HepG2 (cell line): ENCODE measurements around the gene GINS2. TPM values are rescaled to one million over a fixed set of nuclear protein-coding genes. Genes with fewer than 3 reads are reported as not detected.

Experiments
- ATAC-seq: fragments of 200-7000 bp; cut with Tn5 transposase; 3 replicates; pipeline ENCODE4 v1.9.1; 2020; ENCODE audit warnings: mild to moderate bottlenecking, moderate library complexity
- BruUV-seq: library from RNA; stranded (reverse); fragments of 400-500 nt; replicated peaks from 2 replicates; lab custom pipeline; 2021; lab: Mats Ljungman, UMichigan
- CTCF ChIA-PET: fragments of 300-600 bp; formaldehyde crosslinking; extraction: SDS; loops from one replicate; lab custom pipeline; 2021; ENCODE audit warnings: low total read pairs, inconsistent platforms, low intra/inter-chr PET ratio; lab: Yijun Ruan, JAX
- POLR2A ChIA-PET: fragments of 350-600 bp; sonication (Branson Sonifier 250); formaldehyde crosslinking; loops from one replicate; lab custom pipeline; 2020; ENCODE audit warnings: antibody characterized with exemption, inconsistent platforms; lab: Yijun Ruan, JAX
- DNase-seq: peaks from one replicate; pipeline ENCODE4 v3.0.0-alpha.2; 2015; ENCODE audit warnings: low spot score
- FAIRE-seq: peaks from 3 replicates; lab custom pipeline; 2011; peaks lifted over from hg19 to GRCh38; lab: Jason Lieb, UNC
- H2AFZ ChIP-seq: one replicate; pipeline ENCODE4 v1.6.1; 2011; ENCODE audit warnings: low read length, inconsistent platforms
- H3K27ac ChIP-seq: fragments of 300-600 bp; 3 replicates; pipeline ENCODE4 v1.8.0; 2011; ENCODE audit warnings: mixed run types, mild to moderate bottlenecking, mixed read lengths, low read length, inconsistent platforms; ENCODE audit not compliant: insufficient read depth; ENCODE audit errors: extremely low read length
- H3K27me3 ChIP-seq, 2 experiments: fragments of 200-600 bp in 1 of 2; 2 replicates in 1 of 2; 3 replicates in 1 of 2; pipeline versions ENCODE4 v1.6.0 to v1.8.0; 2011; ENCODE audit warnings: low read length in 2 of 2, mild to moderate bottlenecking in 2 of 2, moderate library complexity in 2 of 2, inconsistent platforms in 1 of 2; ENCODE audit not compliant: insufficient read depth in 2 of 2, control insufficient read depth in 1 of 2
- H3K36me3 ChIP-seq, 2 experiments: fragments of 200-600 bp in 1 of 2; replicated peaks in 1 of 2; 2 replicates in 1 of 2; 3 replicates in 1 of 2; pipeline versions ENCODE4 v1.5.1 to v1.8.0; 2011; ENCODE audit warnings: low read length in 2 of 2, inconsistent platforms in 1 of 2; ENCODE audit not compliant: insufficient read depth in 2 of 2, control insufficient read depth in 1 of 2
- H3K4me1 ChIP-seq: 2 replicates; pipeline ENCODE4 v1.5.1; 2012; ENCODE audit warnings: low read length, inconsistent platforms; ENCODE audit not compliant: insufficient read depth
- H3K4me2 ChIP-seq: 2 replicates; pipeline ENCODE4 v1.6.0; 2011; ENCODE audit warnings: low read depth, low read length, inconsistent platforms
- H3K4me3 ChIP-seq, 3 experiments: fragments of 200-600 bp in 1 of 3; sonication (generic), shearing (Covaris generic) in 1 of 3; replicated peaks in 1 of 3; 2 replicates each; pipeline ENCODE4 v1.5.1; 2011 to 2016; ENCODE audit warnings: low read length in 3 of 3, inconsistent platforms in 2 of 3, low read depth in 2 of 3, mild to moderate bottlenecking in 2 of 3, control low read depth in 1 of 3, mixed read lengths in 1 of 3; ENCODE audit not compliant: insufficient read depth in 1 of 3
- H3K79me2 ChIP-seq: one replicate; pipeline ENCODE4 v1.6.1; 2011; ENCODE audit warnings: low read length, inconsistent platforms; ENCODE audit not compliant: insufficient read depth
- H3K9ac ChIP-seq: 2 replicates; pipeline ENCODE4 v1.6.0; 2011; ENCODE audit warnings: mild to moderate bottlenecking, low read depth, low read length, inconsistent platforms; ENCODE audit not compliant: insufficient read depth
- H3K9me3 ChIP-seq: 2 replicates; pipeline ENCODE4 v1.5.1; 2012; ENCODE audit warnings: mild to moderate bottlenecking, low read length
- H4K20me1 ChIP-seq: 2 replicates; pipeline ENCODE4 v1.6.0; 2011; ENCODE audit warnings: inconsistent platforms, mild to moderate bottlenecking, low read length, moderate library complexity; ENCODE audit not compliant: insufficient read depth
- PAF1 ChIP-seq: IDR thresholded peaks from 2 replicates; pipeline ENCODE4 v1.6.1; 2016; ENCODE audit warnings: missing genetic modification reagents, missing compliant biosample characterization
- POLR2AphosphoS5 ChIP-seq: IDR thresholded peaks from 2 replicates; pipeline ENCODE4 v1.6.1; 2012; ENCODE audit warnings: low read depth, low read length
- RBM22 ChIP-seq: fragments of 200-400 bp; formaldehyde crosslinking; optimal IDR thresholded peaks from 2 replicates; pipeline ENCODE3; 2017; ENCODE audit warnings: mild to moderate bottlenecking, low read length, moderate library complexity
- STAG1 ChIP-seq: sonication (generic); formaldehyde crosslinking; IDR thresholded peaks from 2 replicates; pipeline ENCODE4 v1.4.0; 2020; ENCODE audit warnings: missing genetic modification reagents
- ZNF274 ChIP-seq: sonication (generic); formaldehyde crosslinking; IDR thresholded peaks from 2 replicates; pipeline ENCODE4 v1.5.1; 2020; ENCODE audit warnings: mild to moderate bottlenecking, missing genetic modification reagents
- WGBS: methylation state at CpG from one replicate; pipeline ENCODE4 v1.1.6; 2017; ENCODE audit warnings: low lambda C conversion rate; 5-methylcytosine and 5-hydroxymethylcytosine counted together
- in situ Hi-C: cut with HindIII; loops from 2 replicates; pipeline ENCODE4 v1.10.0; 2017; ENCODE audit warnings: low pct_unique_long_range_greater_than_20kb; ENCODE audit not compliant: extremely low pct_ligation_motif_present
- intact Hi-C: fragments of 100-400 bp; cut with micrococcal nuclease; formaldehyde crosslinking; loops from one replicate; pipeline ENCODE4 v1.10.0; 2022; ENCODE audit not compliant: unreplicated experiment
- polyA plus RNA-seq, 8 experiments: library from polyadenylated mRNA; depleted of rRNA in 3 of 8; stranded (reverse) in 7 of 8; unstranded in 1 of 8; fragments of >200 nt; fragmentation: Illumina TruSeq in 4 of 8; extraction: Trizol in 4 of 8; gene quantifications; 2 replicates each; pipeline versions ENCODE4 v1.2.1 to v1.2.3, GENCODE V29; 2011 to 2016; ENCODE audit warnings: low read depth in 4 of 8, missing spikeins in 1 of 8, mixed read lengths in 1 of 8; ENCODE audit not compliant: insufficient read depth in 1 of 8
- total RNA-seq, 5 experiments: library from RNA; depleted of rRNA; stranded (reverse); fragments of >200 nt; fragmentation: Illumina TruSeq; extraction: Trizol; gene quantifications; 2 replicates each; pipeline ENCODE4 v1.2.3, GENCODE V29; 2016; ENCODE audit warnings: low read depth in 1 of 5
- TF ChIP-seq, protein P1 (sequence below): sonication (generic); formaldehyde crosslinking; IDR thresholded peaks from 2 replicates; pipeline ENCODE4 v1.5.0; 2020; ENCODE audit warnings: mild to moderate bottlenecking, missing genetic modification reagents, moderate library complexity

The GINS2 gene
- total and polyA plus RNA-seq, 2 of the 13 experiments (the other 11 are each of a cell fraction or from before 2014, with no cell fraction given), result 10.6 to 48.3 TPM

DNA sequence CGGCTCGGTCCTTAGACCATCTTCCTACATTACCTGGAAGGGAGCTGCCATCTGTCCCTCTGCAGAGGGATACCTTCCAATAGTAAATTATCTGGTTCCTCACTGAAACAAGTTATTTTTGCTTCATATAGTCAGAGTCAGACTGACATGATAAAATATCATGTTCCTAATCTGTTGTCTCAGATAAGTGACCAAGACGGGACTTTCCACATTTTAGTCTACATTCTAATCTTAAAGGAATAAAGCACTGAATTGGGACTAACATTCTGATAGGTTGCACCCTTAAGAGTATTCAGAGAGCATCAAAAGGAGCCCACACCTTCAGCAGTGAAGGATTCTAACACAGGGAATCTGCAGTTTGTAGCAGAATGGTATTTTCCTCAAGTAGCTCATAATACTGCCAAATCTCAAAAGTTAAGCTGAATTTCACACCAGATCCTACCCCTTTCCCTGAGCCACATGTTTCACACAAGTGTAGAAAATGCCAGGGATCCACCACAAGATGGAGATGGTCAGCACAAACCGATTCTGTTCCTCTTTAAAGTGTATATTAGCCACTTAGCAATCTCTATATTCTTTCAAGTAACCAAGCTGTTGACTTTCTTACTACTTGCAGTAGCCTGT is 13.4 kb downstream of the GINS2 start:
- Histone ChIP-seq H3K4me1 (no peaks in the 10 kb centered on the region), H4K20me1 (no peaks in the 10 kb centered on the region; the same call in 1 of the 2 replicates), H3K4me3 (no peak overlapping the region), H3K27me3 (no peaks in the 10 kb centered on the region), H3K9ac (no peak overlapping the region), H3K27ac (no peak overlapping the region), H3K36me3 (peaks cover 33 to 89% of the 10 kb centered on the region in 2 experiments), H3K4me2 (no peak overlapping the region), H2AFZ (no peak overlapping the region), H3K79me2 (no peaks in the 10 kb centered on the region), H3K9me3 (no peaks in the 10 kb centered on the region)
- DNase-seq, result peak; percentile 38
- no TSS peak for BruUV-seq
- intact Hi-C loops (loop anchor here (1.0 kb wide), 1 partner anchor 43 kb away; no protein-coding TSS in a partner anchor), in situ Hi-C loops (no loop called here)
- ChIA-PET CTCF (interaction anchor here (2.4 kb wide), 1 partner anchor 43 kb away, joined by 18 read pairs; no protein-coding TSS in a partner anchor), POLR2A (no interaction called here)
- peak; percentile 29; the same call in 2 of the 3 replicates for ATAC-seq
- WGBS, result 78% methylated on average over 4 of the region's 4 CpGs
- peak; percentile 70 for FAIRE-seq
- 0 out of 2 replicates have a peak, but pooled peaks have one; percentile 25 for TF ChIP-seq POLR2AphosphoS5
- TF ChIP-seq, protein P1, sequence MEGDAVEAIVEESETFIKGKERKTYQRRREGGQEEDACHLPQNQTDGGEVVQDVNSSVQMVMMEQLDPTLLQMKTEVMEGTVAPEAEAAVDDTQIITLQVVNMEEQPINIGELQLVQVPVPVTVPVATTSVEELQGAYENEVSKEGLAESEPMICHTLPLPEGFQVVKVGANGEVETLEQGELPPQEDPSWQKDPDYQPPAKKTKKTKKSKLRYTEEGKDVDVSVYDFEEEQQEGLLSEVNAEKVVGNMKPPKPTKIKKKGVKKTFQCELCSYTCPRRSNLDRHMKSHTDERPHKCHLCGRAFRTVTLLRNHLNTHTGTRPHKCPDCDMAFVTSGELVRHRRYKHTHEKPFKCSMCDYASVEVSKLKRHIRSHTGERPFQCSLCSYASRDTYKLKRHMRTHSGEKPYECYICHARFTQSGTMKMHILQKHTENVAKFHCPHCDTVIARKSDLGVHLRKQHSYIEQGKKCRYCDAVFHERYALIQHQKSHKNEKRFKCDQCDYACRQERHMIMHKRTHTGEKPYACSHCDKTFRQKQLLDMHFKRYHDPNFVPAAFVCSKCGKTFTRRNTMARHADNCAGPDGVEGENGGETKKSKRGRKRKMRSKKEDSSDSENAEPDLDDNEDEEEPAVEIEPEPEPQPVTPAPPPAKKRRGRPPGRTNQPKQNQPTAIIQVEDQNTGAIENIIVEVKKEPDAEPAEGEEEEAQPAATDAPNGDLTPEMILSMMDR (CRISPR knock-in tag), result peak; percentile 50
- TF ChIP-seq RBM22, result peak; percentile 93
- TF ChIP-seq PAF1 (CRISPR knock-in tag), result 0 out of 2 replicates have a peak, but pooled peaks have one; percentile 48
- peak; percentile 23; the same call in 1 of the 2 replicates for TF ChIP-seq STAG1 (CRISPR knock-in tag)
- TF ChIP-seq ZNF274 (CRISPR knock-in tag), result no peak
